SHP77 treated with DMSO at 0.1 percent for 48 hours (cell line): ENCODE measurements around the gene SLC12A1.
"Not testable (repeated sequence)": the region's sequence is repeated elsewhere in the genome, so short reads cannot be mapped to it uniquely, and the experiment has no call there.

Experiments used
- DNase-seq: peaks from one replicate; lab custom pipeline; 2025; lab: John Stamatoyannopoulos, UW

SLC12A1 gene

GRCh38 chr15:48309740-48310139 is 103.6 kb downstream of the SLC12A1 start:
- DNase-seq, result no peak

DNA sequence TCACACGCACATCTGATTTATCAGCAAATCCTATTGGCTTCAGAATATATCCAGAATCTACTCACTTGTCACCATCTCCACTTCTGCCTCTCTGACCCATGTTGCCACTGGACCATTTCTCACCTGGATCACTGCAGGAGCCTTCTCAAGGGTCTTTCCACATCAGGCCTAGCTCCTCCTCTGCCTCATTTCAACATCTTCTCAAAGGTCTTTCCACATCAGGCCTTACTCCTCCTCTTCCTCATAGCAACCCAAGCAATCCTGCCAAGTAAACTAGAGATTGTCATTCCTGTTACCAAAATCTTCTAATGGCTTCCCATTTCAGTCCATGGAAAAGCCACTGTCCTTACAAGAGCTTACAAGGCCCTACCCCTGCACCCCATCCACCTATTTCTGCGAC is 107.1 kb downstream of the SLC12A1 start:
- DNase-seq, result no peak

DNA sequence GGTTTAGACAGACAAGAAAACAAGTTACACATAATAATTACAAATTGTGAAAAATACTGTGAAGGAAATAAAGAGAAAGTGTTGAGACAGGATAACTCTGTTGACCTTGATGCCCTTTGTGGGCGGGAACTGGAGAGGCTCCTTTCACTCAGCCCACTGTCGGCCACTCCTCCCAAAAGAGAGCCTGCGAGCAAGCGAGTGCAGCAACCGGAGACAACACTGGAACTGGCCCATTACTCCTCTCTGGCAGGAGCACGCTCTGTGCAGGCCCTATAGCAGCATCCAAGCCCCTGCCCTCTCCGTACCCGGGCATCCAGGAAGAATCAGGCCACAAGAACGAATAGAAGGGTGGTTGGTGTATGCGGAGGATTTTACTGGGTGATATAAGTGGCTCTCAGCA is 108.9 kb downstream of the SLC12A1 start:
- DNase-seq, result no peak

DNA sequence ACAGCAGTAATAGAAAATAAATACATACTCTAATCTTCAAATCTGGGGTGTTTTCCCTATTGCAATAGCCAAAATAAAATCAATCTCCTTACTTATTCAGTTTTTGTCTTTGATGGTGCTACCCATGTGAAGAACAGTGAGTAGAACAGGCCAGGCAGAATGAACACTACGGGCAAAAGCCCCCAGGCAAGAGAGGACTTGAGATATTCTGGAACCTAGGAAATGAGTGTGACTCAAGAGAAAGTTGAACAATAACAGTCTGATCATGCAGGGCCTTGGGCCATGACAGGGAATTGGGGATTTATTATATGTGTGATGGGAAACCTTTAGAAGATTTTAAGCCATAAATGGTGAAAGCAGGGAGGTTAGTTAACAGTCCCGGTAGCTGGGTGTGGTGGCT is 111.1 kb downstream of the SLC12A1 start:
- DNase-seq, result no peak

DNA sequence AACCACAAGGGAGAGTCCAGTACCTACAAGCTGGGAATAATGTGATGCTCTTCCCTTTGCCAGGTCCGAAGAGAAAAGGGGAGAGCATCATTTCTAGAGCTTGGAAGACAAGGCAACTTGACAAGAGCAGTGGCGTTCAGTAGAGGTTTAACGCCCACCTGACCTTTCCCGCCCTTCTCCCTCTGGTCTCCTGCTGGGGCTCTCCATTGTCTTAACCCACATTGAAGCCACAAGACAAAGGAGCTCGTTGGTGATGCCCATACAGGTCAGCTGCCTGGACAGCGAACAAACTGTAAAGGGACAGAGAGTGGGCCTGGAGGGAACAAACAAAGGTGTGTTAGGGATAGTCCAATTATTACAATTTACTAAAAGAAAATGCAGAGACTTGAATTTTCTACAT is 112.0 kb downstream of the SLC12A1 start:
- no peak for DNase-seq

GRCh38 chr15:48323294-48323693 is 117.2 kb downstream of the SLC12A1 start:
- no peak for DNase-seq

DNA sequence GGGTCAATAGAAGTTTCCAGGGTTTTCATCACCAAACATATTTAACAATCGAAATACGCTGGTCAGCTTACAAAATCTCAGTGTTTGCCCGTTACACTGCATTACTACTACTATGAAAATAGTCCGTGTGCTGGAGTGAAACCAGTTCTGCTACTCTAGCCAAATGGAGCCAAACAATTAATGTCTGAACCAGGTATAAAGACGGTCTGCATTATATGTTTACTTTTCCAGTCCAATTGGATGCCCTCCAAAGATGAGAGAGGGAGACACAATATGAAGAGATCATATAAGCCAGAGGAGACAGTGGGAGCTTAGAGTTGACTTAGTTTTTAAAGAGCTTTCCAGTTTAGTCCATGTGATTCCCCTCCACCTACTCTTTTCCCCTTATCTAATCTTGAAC is 118.8 kb downstream of the SLC12A1 start:
- no peak for DNase-seq

DNA sequence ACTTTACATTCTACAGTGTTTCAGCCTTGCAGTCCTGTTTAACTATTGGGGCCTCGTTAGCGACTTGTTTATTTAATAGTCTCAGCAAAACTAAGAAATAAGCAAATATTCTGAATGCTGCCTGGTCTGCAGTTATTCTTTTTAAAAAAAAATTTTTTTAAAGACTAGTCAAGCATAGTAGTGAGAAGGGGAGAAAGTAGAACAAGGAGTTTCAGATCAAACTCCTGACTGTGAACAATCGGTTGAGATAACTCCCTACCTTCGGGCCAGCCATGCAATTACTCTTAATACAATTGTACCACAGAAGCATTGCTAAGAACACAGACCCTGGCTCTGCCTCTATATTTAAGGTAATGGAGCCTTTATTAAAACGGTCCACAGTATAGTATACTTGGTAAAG is 119.3 kb downstream of the SLC12A1 start:
- DNase-seq, result no peak

GRCh38 chr15:48326180-48326579 is 120.1 kb downstream of the SLC12A1 start:
- not testable (repeated sequence) for DNase-seq

DNA sequence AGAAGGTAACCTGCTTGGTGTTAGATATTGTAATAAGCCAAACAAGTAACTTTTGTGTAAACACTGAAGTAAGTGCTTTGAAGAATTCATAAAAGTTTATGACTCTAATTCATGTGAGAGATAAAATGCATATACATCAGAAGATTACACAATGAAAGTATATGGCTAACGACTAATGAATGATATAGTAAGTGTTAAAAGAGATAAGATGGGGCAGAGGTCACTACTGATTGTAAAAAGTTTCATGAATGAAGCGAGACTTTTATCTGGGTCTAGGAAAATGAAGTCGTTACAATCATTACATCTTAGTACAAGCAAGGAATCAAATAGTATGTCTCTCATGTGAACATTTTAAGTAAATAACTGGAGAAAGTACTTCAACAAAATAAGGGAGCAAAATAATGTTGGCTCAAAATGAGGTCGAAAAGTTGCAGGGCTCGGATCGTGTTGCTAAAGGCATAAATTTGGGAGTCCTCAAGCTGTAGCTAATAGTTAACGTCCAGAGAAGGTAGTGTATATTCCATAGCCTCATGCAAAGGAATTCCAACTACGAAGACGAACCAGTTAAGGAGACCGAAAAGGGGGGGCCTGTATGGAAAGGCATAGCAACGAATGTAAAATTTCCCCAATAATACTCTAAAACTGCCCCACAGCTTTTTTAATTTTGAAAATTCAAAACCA is 124.1 kb downstream of the SLC12A1 start:
- DNase-seq, result no peak

- DNase-seq, result peak; percentile 31
Observed at GRCh38 chr15:48330855-48331795, 125.0 kb downstream of the SLC12A1 start, which contains the start of gene DUT. TSS of gene DUT (plus strand) at chr15:48331429. CDS start at chr15:48331516, 87 bp downstream.

DNA sequence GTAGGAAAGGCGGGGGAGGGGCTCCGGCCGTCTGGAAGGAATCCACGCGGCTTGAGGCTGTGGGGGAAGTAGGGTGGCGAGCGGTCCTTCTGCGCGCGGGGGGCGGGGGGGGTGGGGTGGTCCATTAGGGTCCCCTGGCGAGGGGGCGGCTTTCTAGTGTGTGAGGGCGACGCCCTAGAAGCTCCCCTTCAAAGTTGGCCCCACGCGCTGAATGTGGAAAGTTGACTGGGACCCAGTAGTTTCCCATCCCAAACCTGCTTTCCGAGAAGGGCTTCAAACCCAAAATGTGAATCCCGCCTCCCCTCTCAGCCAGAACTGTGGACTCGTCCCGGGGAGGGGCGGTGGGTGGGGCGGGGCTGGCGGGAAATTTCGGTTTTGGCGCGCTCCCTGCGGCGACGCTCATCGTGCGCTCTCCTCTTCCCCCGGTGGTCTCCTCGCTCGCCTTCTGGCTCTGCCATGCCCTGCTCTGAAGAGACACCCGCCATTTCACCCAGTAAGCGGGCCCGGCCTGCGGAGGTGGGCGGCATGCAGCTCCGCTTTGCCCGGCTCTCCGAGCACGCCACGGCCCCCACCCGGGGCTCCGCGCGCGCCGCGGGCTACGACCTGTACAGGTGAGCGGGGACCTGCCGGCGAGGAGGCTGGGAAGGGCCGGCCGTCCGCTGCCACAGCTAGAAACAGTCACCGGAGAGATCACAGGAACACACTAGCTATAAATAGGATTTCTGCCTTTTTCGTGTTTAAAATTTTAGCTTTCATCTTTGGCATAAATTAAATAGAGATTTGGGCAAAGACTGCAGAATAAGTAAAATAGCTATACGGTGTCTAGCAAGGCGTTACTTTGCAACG is 125.9 kb downstream of the SLC12A1 start:
- DNase-seq, result no peak

GRCh38 chr15:48332642-48333034 is 126.5 kb downstream of the SLC12A1 start:
- no peak for DNase-seq

- no peak for DNase-seq
Observed at GRCh38 chr15:48333540-48333939, 127.4 kb downstream of the SLC12A1 start.

GRCh38 chr15:48334260-48334659 is 128.2 kb downstream of the SLC12A1 start:
- DNase-seq, result no peak

- DNase-seq, result no peak
Observed at GRCh38 chr15:48336940-48337339, 130.8 kb downstream of the SLC12A1 start.

- DNase-seq, result no peak
Observed at GRCh38 chr15:48337607-48338006, 131.5 kb downstream of the SLC12A1 start.

GRCh38 chr15:48340111-48340510 is 134.0 kb downstream of the SLC12A1 start:
- no peak for DNase-seq

DNA sequence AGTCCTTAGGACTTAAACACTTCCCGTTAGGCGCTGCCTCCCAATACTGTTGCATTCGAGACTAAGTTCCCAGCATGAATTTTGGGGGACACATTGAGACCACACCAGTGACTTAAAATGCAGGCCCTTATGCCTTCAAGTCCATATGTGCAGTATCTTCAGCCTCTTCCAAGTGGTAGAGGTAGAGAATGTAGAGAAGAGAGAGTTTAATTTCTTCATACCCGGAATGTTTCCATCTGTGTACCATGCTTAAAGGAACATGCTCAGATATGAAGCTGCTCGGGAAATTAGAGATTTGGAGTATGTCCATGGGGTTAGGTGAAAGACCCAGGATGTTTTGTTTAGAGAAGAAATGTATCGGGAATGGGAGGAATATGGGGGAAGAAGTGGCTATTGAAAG is 137.8 kb downstream of the SLC12A1 start:
- no peak for DNase-seq

DNA sequence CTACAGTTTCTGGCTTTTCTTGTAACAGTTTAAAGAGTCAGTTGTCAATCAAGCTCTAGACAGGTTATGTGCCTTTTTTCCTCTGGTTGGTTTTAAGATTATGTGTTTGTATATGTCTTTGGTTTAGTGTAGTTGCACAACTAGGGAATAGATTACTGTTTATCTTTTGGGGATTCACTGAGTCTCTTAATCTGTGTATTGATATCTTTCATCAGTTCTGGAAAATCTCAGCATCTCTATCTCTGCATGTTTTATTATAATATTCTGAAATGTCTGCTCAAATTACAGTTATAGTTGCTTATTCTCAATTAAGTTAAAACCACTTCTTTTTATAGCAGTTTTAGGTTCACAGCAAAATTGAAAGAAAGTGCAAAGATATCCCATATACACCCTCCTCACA is 139.4 kb downstream of the SLC12A1 start:
- DNase-seq, result no peak

DNA sequence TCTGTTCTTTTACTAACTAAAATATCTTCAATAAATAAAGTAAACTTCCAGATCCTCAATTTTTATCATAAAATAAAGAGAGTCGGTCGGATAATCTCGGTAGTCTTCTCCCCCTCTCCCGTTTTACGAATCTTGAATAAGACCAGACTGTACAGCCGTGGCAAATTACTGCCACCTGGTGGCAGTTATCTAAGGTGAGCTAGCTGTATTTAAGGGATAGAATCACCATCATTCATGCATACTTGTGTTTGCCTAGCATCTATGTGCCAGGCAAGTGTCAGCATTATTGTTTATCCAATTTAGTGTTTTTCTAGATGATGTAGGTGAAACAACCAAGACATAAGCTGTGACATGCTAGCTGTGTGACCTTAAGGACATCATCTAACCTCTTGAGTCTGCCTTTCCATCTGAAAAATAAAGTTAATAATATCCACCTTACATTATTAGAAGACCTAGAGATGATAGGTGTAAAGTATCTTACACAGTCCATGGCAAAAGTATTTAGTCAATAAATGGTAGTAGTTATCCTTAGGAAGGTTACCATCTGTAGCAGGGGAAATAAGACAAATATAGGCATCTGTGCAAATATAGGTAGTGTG is 146.5 kb downstream of the SLC12A1 start:
- DNase-seq, result peak; percentile 58
